Common myeloid progenitor, CD34-positive (primary cell): ENCODE results near the gene NRN1.

Experiments used
- CTCF ChIA-PET: fragments of 350-600 bp; sonication (Branson Sonifier 250); formaldehyde crosslinking; loops from one replicate; lab custom pipeline; 2021; ENCODE audit warnings: antibody characterized with exemption; lab: Charles Lee
- POLR2A ChIA-PET: fragments of 350-600 bp; sonication (Branson Sonifier 250); formaldehyde crosslinking; loops from one replicate; lab custom pipeline; 2021; ENCODE audit warnings: antibody characterized with exemption; lab: Charles Lee
- DNase-seq, 3 donors: peaks; one replicate each; pipeline versions ENCODE4 v3.0.0 to v3.0.0-alpha.2; 2013
- H3K27ac ChIP-seq, 2 experiments: 1 replicate in 1 of 2; 2 replicates in 1 of 2; pipeline ENCODE4 v1.7.0; 2013; ENCODE audit warnings: inconsistent platforms in 2 of 2, low read length in 2 of 2, mild to moderate bottlenecking in 2 of 2, low read depth in 1 of 2, moderate library complexity in 1 of 2; ENCODE audit not compliant: severe bottlenecking in 2 of 2, insufficient read depth in 1 of 2, poor library complexity in 1 of 2
- H3K27me3 ChIP-seq, 5 experiments: replicated peaks in 2 of 5; 1 replicate in 3 of 5; 2 replicates in 2 of 5; pipeline versions ENCODE4 v1.6.1 to v1.7.0; 2013; ENCODE audit warnings: low read length in 4 of 5, mild to moderate bottlenecking in 2 of 5, moderate library complexity in 2 of 5, inconsistent platforms in 1 of 5; ENCODE audit not compliant: insufficient read depth in 5 of 5, control insufficient read depth in 4 of 5
- H3K36me3 ChIP-seq, 4 experiments: 1 replicate in 2 of 4; 2 replicates in 2 of 4; pipeline versions ENCODE4 v1.6.1 to v1.7.0; 2013; ENCODE audit warnings: low read length in 3 of 4, control low read depth in 1 of 4, mild to moderate bottlenecking in 1 of 4; ENCODE audit not compliant: control insufficient read depth in 4 of 4, insufficient read depth in 4 of 4
- H3K4me1 ChIP-seq, 4 experiments: 1 replicate in 3 of 4; 2 replicates in 1 of 4; pipeline versions ENCODE4 v1.6.1 to v1.7.1; 2013; ENCODE audit warnings: low read length in 3 of 4, mild to moderate bottlenecking in 3 of 4, control low read depth in 1 of 4, inconsistent platforms in 1 of 4, moderate library complexity in 1 of 4; ENCODE audit not compliant: control insufficient read depth in 4 of 4, insufficient read depth in 4 of 4; ENCODE audit errors: control extremely low read depth in 1 of 4
- H3K4me3 ChIP-seq, 7 experiments: 1 replicate in 4 of 7; 2 replicates in 3 of 7; pipeline versions ENCODE4 v1.5.1 to v1.7.0; 2013; ENCODE audit warnings: mild to moderate bottlenecking in 7 of 7, low read length in 6 of 7, moderate library complexity in 6 of 7, inconsistent platforms in 2 of 7, low read depth in 2 of 7, control low read depth in 1 of 7; ENCODE audit not compliant: insufficient read depth in 4 of 7, control insufficient read depth in 1 of 7; ENCODE audit errors: extremely low read depth in 1 of 7
- H3K9me3 ChIP-seq, 5 experiments: 1 replicate in 4 of 5; 2 replicates in 1 of 5; pipeline versions ENCODE4 v1.6.1 to v1.7.1; 2013; ENCODE audit warnings: low read length in 4 of 5, mild to moderate bottlenecking in 2 of 5, inconsistent platforms in 1 of 5, low read depth in 1 of 5, moderate library complexity in 1 of 5; ENCODE audit not compliant: control insufficient read depth in 4 of 5, insufficient read depth in 2 of 5; ENCODE audit errors: control extremely low read depth in 1 of 5
- WGBS: methylation state at CpG from one replicate; pipeline ENCODE4 v1.1.5; 2013; ENCODE audit not compliant: insufficient coverage; 5-methylcytosine and 5-hydroxymethylcytosine counted together

NRN1 gene

DNA sequence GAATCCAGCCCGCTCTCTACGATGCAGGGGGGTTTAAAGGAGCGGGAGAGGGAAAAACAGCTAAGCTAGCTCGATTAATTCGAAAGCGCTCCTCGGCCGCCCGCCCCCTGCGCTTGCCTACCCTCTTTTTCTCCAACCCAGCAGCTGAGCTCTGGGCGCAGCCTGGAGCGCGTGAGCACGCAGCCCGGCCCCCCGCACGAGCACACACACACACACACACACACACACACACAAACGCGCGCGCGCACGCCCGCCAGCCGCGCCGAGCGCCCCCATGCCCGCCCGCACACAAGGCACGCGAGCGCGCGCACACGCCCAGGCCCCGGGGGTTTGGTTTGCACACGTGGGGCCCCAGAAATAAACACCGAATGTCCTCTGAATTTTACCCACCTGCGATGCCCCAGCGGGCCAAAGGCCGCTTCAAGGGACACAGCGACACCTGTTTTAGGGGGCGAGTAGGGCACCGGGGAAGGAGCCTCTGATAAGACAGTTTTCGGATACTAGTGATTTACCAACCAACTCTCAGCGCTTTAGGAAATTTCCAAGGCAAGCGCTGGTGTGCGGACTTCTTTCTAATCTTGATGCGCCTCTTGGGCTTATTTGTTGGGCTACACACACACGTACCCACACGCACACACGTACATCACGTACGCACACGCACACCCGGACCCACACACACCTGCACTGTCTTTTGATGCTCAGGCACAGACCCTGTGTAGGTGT, 802 bp upstream of the NRN1 start:
- no peaks in the 10 kb centered on the region for H3K36me3 ChIP-seq
- 4% methylated on average over 46 of the region's 57 CpGs for WGBS
- peak in 1 of 3 donors; percentile 61 for DNase-seq
- ChIA-PET POLR2A (no interaction called here), CTCF (interaction anchor here (0.6 to 1.5 kb wide), 7 partner anchors 8 to 540 kb away, joined by 3 to 8 read pairs (median 3); no protein-coding TSS in a partner anchor)
- peaks cover 0 to 47% (median 41%) of the 10 kb centered on the region in 4 experiments for H3K4me1 ChIP-seq
- H3K9me3 ChIP-seq, result no peaks in the 10 kb centered on the region
- peaks cover 22 to 99% (median 66%) of the 10 kb centered on the region in 5 experiments for H3K27me3 ChIP-seq
- peak overlapping the region in 5 of 7 experiments; percentile 32 to 57 (median 46) for H3K4me3 ChIP-seq
- no peak overlapping the region for H3K27ac ChIP-seq

DNA sequence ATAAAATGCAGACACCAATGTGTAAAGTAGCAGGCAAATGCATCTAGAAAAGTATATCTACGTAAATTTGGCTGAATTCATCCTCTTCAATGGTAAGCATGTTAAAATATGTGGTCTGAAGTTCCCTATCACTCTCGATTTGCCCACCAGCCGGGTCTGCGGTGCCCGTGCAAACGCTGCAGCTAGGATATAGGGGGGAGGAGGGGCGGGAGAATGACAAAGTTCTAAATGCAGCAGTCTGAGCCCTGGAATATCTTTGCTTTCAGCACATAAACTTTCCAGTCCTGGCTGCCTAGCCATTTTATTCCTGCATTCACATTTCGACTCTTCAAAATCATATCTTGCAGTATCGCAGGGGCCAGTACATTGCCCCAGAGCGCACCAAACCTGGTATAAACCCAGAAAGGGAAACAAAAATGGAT, 708 bp downstream of the NRN1 start:
- 8% methylated on average over 6 of the region's 10 CpGs for WGBS
- peaks cover 0 to 7% (median 0%) of the 10 kb centered on the region in 5 experiments for H3K9me3 ChIP-seq
- no peak overlapping the region for H3K27ac ChIP-seq
- DNase-seq, result peak in 1 of 3 donors; percentile 30
- ChIA-PET CTCF (interaction anchor here (1.5 kb wide), 1 partner anchor 8 kb away, joined by 8 read pairs; no protein-coding TSS in a partner anchor), POLR2A (no interaction called here)
- H3K4me1 ChIP-seq, result peaks cover 0 to 56% (median 49%) of the 10 kb centered on the region in 4 experiments
- peaks cover 20 to 100% (median 67%) of the 10 kb centered on the region in 5 experiments for H3K27me3 ChIP-seq
- no peaks in the 10 kb centered on the region for H3K36me3 ChIP-seq
- no peak overlapping the region for H3K4me3 ChIP-seq

DNA sequence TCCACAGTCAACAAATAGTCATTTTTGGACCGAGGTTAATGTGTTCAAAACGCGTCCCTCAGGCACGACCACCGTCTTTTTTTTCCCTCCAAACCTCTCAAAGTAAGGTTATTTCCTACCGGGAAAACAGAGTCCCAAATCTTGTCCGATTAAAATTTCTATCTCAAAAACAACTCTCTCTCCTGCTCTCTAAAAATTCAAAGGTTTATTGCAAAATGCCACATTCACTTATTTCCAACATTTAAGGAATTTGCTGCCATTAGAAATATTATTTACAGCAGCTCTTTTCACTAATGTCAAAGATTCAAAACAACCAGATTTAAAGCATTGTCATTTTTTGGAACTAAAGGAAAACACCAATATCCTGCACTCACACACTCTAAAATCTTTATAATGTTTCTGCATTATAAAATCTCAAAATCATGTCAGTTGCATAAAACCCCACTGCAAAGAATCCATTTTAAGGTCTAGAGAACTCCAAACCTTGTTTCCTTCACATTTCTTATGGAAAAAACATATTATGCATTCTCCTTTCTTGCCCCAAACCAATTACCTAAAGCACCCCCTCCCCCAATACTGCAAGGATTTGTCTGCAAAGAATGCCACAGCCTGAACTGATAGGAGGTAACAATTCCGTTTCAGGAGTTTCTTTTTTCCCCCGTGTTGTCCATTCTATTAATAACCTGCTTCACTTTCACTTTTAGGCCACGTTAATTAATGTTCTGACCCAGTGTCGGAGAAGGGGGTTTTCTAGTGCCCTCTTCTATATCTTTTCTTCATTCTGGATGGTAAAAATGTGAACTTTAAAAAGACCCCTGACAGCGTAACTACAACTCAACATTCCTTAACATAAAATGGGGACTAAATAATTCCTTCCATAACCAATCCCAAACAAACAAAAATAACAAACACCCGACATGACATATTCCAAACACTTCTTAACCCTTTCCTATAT, 1.4 kb downstream of the NRN1 start:
- no peak overlapping the region for H3K4me3 ChIP-seq
- H3K27me3 ChIP-seq, result peaks cover 20 to 100% (median 72%) of the 10 kb centered on the region in 5 experiments
- H3K4me1 ChIP-seq, result peaks cover 0 to 56% (median 49%) of the 10 kb centered on the region in 4 experiments
- H3K36me3 ChIP-seq, result no peaks in the 10 kb centered on the region
- CTCF ChIA-PET, result no interaction called here
- no peak for DNase-seq
- WGBS, result 8% methylated on average over 8 of the region's 13 CpGs
- peaks cover 0 to 11% (median 2%) of the 10 kb centered on the region in 5 experiments for H3K9me3 ChIP-seq
- no peak overlapping the region for H3K27ac ChIP-seq
- POLR2A ChIA-PET, result no interaction called here

DNA sequence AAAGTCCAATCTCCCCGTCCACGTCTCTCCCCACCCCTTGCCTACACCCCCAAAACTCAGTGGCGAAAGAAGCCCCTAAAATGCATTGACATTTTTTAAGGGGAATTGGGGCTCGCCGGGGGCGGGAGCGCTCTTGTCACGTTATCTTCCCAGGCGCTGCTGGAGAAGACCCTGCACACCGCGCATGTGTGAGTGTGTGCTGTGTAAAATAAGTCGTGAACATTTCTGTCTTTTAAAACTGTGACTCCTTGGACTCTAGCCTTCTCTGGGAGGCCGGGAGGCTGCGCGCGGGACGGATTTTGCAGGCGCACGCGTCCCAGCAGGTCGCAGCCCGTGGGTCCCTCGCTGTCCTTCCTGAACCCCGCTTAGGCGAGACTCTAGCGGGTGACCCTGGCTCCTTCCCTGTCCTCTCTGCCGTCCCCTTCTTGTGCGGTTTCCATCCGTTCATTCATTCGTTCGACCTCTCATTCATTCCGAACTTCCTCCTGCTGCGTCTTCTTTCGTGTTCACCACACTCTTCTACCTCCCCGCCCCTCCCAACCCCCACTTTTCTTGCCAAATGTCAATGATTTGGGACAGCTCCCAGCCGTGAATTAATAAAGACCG, 2.2 kb downstream of the NRN1 start:
- Histone ChIP-seq H3K4me1 (peaks cover 0 to 62% (median 53%) of the 10 kb centered on the region in 4 experiments), H3K27ac (no peak overlapping the region), H3K36me3 (no peaks in the 10 kb centered on the region), H3K9me3 (peaks cover 0 to 14% (median 8%) of the 10 kb centered on the region in 5 experiments), H3K4me3 (peak overlapping the region in 3 of 7 experiments; percentile 60 to 68 (median 66)), H3K27me3 (peaks cover 20 to 100% (median 76%) of the 10 kb centered on the region in 5 experiments)
- ChIA-PET POLR2A (no interaction called here), CTCF (interaction anchor here (0.9 kb wide), 1 partner anchor 10 kb away, joined by 3 read pairs; no protein-coding TSS in a partner anchor)
- peak in 1 of 3 donors; percentile 36 for DNase-seq
- 10% methylated on average over 30 of the region's 37 CpGs for WGBS

DNA sequence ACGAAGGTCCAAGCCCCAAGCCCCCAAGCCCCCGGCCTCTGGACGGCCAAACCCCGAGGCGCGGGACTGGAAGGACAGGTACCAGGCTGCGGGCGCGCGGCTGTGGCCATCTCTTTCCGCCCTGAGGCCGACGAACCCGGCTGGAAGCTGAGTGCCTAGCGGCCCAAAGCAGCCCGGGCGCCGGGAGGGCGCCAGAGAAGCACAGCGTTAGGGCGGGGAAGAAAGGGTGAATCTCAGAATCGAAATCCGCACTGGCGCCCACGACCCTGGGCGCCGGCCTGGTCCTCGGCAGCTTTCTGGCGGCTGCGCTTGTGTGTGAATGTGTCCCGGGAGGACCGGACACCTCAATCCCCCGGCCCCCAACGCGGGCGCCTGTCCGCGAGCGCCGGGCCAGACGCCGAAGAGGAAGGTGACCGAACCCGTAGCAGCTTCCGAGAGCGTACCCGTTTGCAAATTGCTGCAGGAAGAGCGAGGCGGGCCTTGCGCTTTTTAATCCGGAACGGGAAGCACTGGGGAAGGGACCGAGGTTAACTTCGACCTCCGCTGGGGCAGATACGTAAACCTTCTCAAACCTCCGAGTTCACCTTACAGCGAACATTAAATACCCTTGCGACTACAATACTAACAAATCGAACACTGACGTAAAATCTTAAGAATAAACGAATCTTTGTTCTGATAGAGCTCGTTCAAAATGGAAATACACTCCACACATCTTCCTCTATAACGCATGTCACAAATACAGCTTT, 2.9 kb downstream of the NRN1 start:
- H3K4me3 ChIP-seq, result peak overlapping the region in 6 of 7 experiments; percentile 16 to 68 (median 53)
- peak in 2 of 3 donors; percentile 65 to 66 for DNase-seq
- no peak overlapping the region for H3K27ac ChIP-seq
- under 1% methylated on average over 59 of the region's 64 CpGs for WGBS
- peaks cover 20 to 100% (median 77%) of the 10 kb centered on the region in 5 experiments for H3K27me3 ChIP-seq
- POLR2A ChIA-PET, result no interaction called here
- no peaks in the 10 kb centered on the region for H3K36me3 ChIP-seq
- H3K4me1 ChIP-seq, result peaks cover 0 to 64% (median 57%) of the 10 kb centered on the region in 4 experiments
- H3K9me3 ChIP-seq, result peaks cover 0 to 14% (median 8%) of the 10 kb centered on the region in 5 experiments
- CTCF ChIA-PET, result interaction anchor here (0.9 to 1.3 kb wide), 2 partner anchors 9 to 14 kb away, joined by 3 read pairs; no protein-coding TSS in a partner anchor
